ENCODE data around the gene SLC22A5.

- TF ChIP-seq CTCF (IDR thresholded peaks at IDR 0.05; ENCODE audit: extremely low read depth in 1 of 2, insufficient read depth in 1 of 2, low read depth in 1 of 2, low read length in 2 of 2) (peak; percentile 53 to 54), POLR2A (IDR thresholded peaks at IDR 0.05; ENCODE audit: low read depth, low read length) (no peak), MAX (IDR thresholded peaks at IDR 0.05; ENCODE audit: insufficient read depth, insufficient read length) (no peak), EZH2 (IDR thresholded peaks at IDR 0.05; ENCODE audit: borderline replicate concordance, low read depth, low read length, severe bottlenecking) (no peak), MYC (IDR thresholded peaks at IDR 0.05; ENCODE audit: low read depth, low read length) (peak; percentile 9), POLR2AphosphoS5 (IDR thresholded peaks at IDR 0.05; ENCODE audit: insufficient read depth, low read depth, low read length) (peak; percentile 89), GATA2 (IDR thresholded peaks at IDR 0.05; ENCODE audit: insufficient read depth, insufficient read length, low read depth, low read length) (no peak)
These were observed 57.1 kb downstream of the SLC22A5 start for GRCh38 chr5:132426525-132427138.
